OCI-LY3 (cell line): ENCODE measurements around the gene IRF9.

Experiments
- CTCF ChIP-seq: fragments of 200-600, 300-600 bp; sonication (generic); IDR thresholded peaks from 2 replicates; pipeline ENCODE4 v1.5.1; 2014; ENCODE audit warnings: antibody characterized with exemption, low read length, low read depth
- EZH2phosphoT487 ChIP-seq: fragments of 200-600 bp; shearing (Covaris generic); IDR thresholded peaks from 2 replicates; pipeline ENCODE4 v1.6.1; 2018; ENCODE audit warnings: antibody characterized with exemption, mixed run types, low read depth

- no peak for TF ChIP-seq CTCF
- TF ChIP-seq EZH2phosphoT487: no peak
Observed at GRCh38 chr14:24189460-24189859, 28.4 kb downstream of the IRF9 start.
